ENCODE data around the gene SYTL5. TPM values are rescaled to one million over a fixed set of nuclear protein-coding genes. Genes with fewer than 3 reads are reported as not detected.

SYTL5 gene
- polyA plus RNA-seq, 1 donor (not counting 4 experiments of a cell fraction or from before 2014, with no cell fraction given) = 0.09 TPM

DNA sequence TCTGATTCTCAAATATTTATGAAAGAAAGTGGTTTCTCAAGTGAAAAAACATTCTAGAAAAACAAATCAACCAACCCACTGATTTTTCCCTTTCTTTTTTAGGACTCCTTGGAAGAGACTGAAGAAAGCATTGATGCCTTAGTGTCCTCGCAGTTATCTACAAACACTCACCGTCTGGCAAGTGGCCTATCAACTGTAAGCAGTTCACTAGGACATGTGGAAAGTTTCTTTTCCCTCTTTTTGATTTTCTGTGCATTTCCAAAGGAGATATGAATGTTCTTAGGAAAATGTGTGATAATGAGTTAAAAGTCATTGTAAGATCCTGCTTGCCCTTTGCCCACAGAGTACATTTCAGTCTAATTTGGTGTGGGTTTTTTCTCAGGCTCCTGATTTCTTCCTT is 95.9 kb downstream of the SYTL5 start:
- Histone ChIP-seq H3K4me3 (ENCODE audit: control insufficient read depth in 2 of 3, extremely low read depth in 1 of 3, insufficient read depth in 2 of 3, low read depth in 1 of 3, low read length in 3 of 3) (no peak overlapping the region), H3K4me2 (ENCODE audit: control insufficient read depth, extremely low read depth, insufficient read depth, low read depth, low read length) (no peak overlapping the region), H4K20me1 (ENCODE audit: control insufficient read depth, extremely low read depth, insufficient read depth, low read length) (no peaks in the 10 kb centered on the region), H3K4me1 (ENCODE audit: control insufficient read depth, extremely low read depth, insufficient read depth, low read length) (peaks cover 3% of the 10 kb centered on the region), H3K27me3 (ENCODE audit: control insufficient read depth, extremely low read depth, insufficient read depth, low read length) (no peaks in the 10 kb centered on the region), H3K36me3 (ENCODE audit: control insufficient read depth in 2 of 2, extremely low read depth in 1 of 2, insufficient read depth in 2 of 2, low read length in 2 of 2) (no peaks in the 10 kb centered on the region), H3K79me2 (ENCODE audit: control insufficient read depth, insufficient read depth, low read length) (no peaks in the 10 kb centered on the region), H3K27ac (ENCODE audit: control insufficient read depth, insufficient read depth, low read length) (no peak overlapping the region), H3K9me1 (ENCODE audit: control insufficient read depth, extremely low read depth, insufficient read depth, low read length) (no peaks in the 10 kb centered on the region), H3K9ac (ENCODE audit: control insufficient read depth, extremely low read depth, insufficient read depth, low read length) (no peak overlapping the region), H2AFZ (ENCODE audit: control insufficient read depth, low read length) (no peak overlapping the region), H3K9me3 (ENCODE audit: control insufficient read depth, low read depth, low read length) (no peaks in the 10 kb centered on the region)
- no peak for DNase-seq (ENCODE audit: low read depth, low spot score)
- FAIRE-seq = no peak
- dilution Hi-C loops (cut with MboI; ENCODE audit: extremely low pct_ligation_motif_present, low sequenced_read_pairs) = no loop called here
- TF ChIP-seq, protein P1, sequence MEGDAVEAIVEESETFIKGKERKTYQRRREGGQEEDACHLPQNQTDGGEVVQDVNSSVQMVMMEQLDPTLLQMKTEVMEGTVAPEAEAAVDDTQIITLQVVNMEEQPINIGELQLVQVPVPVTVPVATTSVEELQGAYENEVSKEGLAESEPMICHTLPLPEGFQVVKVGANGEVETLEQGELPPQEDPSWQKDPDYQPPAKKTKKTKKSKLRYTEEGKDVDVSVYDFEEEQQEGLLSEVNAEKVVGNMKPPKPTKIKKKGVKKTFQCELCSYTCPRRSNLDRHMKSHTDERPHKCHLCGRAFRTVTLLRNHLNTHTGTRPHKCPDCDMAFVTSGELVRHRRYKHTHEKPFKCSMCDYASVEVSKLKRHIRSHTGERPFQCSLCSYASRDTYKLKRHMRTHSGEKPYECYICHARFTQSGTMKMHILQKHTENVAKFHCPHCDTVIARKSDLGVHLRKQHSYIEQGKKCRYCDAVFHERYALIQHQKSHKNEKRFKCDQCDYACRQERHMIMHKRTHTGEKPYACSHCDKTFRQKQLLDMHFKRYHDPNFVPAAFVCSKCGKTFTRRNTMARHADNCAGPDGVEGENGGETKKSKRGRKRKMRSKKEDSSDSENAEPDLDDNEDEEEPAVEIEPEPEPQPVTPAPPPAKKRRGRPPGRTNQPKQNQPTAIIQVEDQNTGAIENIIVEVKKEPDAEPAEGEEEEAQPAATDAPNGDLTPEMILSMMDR (optimal IDR thresholded peaks at IDR 0.05 in 1 of 3, IDR thresholded peaks at IDR 0.05 in 1 of 3, conservative IDR thresholded peaks at IDR 0.05 in 1 of 3; ENCODE audit: extremely low read depth in 1 of 3, insufficient read depth in 2 of 3, low read length in 3 of 3) = no peak
- no peak for TF ChIP-seq EZH2 (IDR thresholded peaks at IDR 0.05; ENCODE audit: low read length)

DNA sequence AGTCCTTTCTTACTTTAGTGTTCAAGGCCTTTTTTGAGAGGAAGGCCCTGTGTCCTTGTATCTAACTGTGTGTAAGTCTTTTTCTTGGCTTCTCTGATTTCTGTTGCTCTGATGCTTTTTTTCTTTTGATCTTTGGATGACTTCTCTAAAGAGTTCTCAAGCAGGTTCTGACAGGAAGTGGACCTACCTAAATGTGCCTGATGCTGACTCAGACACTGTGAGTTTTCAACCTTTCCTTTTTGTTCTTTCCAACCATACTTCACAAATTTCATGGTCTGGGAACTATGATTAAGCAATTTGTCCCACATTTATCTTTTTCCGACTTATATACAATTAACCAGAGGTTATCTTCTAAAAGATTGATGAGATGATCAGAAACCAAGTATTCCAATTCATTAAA is 96.5 kb downstream of the SYTL5 start:
- FAIRE-seq = no peak
- Histone ChIP-seq H3K9ac (ENCODE audit: control insufficient read depth, extremely low read depth, insufficient read depth, low read length) (no peak overlapping the region), H3K9me1 (ENCODE audit: control insufficient read depth, extremely low read depth, insufficient read depth, low read length) (no peaks in the 10 kb centered on the region), H3K27ac (ENCODE audit: control insufficient read depth, insufficient read depth, low read length) (no peak overlapping the region), H2AFZ (ENCODE audit: control insufficient read depth, low read length) (no peak overlapping the region), H3K36me3 (ENCODE audit: control insufficient read depth in 2 of 2, extremely low read depth in 1 of 2, insufficient read depth in 2 of 2, low read length in 2 of 2) (no peaks in the 10 kb centered on the region), H3K27me3 (ENCODE audit: control insufficient read depth, extremely low read depth, insufficient read depth, low read length) (no peaks in the 10 kb centered on the region), H3K4me1 (ENCODE audit: control insufficient read depth, extremely low read depth, insufficient read depth, low read length) (peaks cover 3% of the 10 kb centered on the region), H3K79me2 (ENCODE audit: control insufficient read depth, insufficient read depth, low read length) (no peaks in the 10 kb centered on the region), H3K9me3 (ENCODE audit: control insufficient read depth, low read depth, low read length) (no peaks in the 10 kb centered on the region), H3K4me3 (ENCODE audit: control insufficient read depth in 2 of 3, extremely low read depth in 1 of 3, insufficient read depth in 2 of 3, low read depth in 1 of 3, low read length in 3 of 3) (no peak overlapping the region), H4K20me1 (ENCODE audit: control insufficient read depth, extremely low read depth, insufficient read depth, low read length) (no peaks in the 10 kb centered on the region), H3K4me2 (ENCODE audit: control insufficient read depth, extremely low read depth, insufficient read depth, low read depth, low read length) (no peak overlapping the region)
- TF ChIP-seq, protein P1 (optimal IDR thresholded peaks at IDR 0.05 in 1 of 3, IDR thresholded peaks at IDR 0.05 in 1 of 3, conservative IDR thresholded peaks at IDR 0.05 in 1 of 3; ENCODE audit: extremely low read depth in 1 of 3, insufficient read depth in 2 of 3, low read length in 3 of 3) = no peak
- TF ChIP-seq EZH2 (IDR thresholded peaks at IDR 0.05; ENCODE audit: low read length) = no peak
- DNase-seq (ENCODE audit: low read depth, low spot score) = no peak
- dilution Hi-C loops (cut with MboI; ENCODE audit: extremely low pct_ligation_motif_present, low sequenced_read_pairs) = no loop called here
